ENCODE data around the gene PPP3CA.

GRCh38 chr4:101280866-101281600, 66.3 kb downstream of the PPP3CA start:
- TF ChIP-seq POLR2A (IDR thresholded peaks at IDR 0.05; ENCODE audit: low read depth, low read length): no peak
- no peak for TF ChIP-seq POLR2AphosphoS5 (IDR thresholded peaks at IDR 0.05; ENCODE audit: low read depth, low read length)
- TF ChIP-seq TAF1 (IDR thresholded peaks at IDR 0.05; ENCODE audit: low read depth, low read length): no peak
- TF ChIP-seq PAX5 (IDR thresholded peaks at IDR 0.05; ENCODE audit: insufficient read depth, low read length, severe bottlenecking): no peak
